T-cell (primary cell): ENCODE results near the gene JAKMIP3. TPM values are rescaled to one million over a fixed set of nuclear protein-coding genes. Genes with fewer than 3 reads are reported as not detected.
"Not testable (repeated sequence)": the region's sequence is repeated elsewhere in the genome, so short reads cannot be mapped to it uniquely, and the experiment has no call there.

Experiments used
- ATAC-seq, 4 experiments: fragments of 200-7000 bp in 3 of 4; fragments of 150-1000 bp in 1 of 4; cut with Tn5 transposase; replicated peaks in 1 of 4; 1 replicate in 3 of 4; 2 replicates in 1 of 4; pipeline ENCODE4 v1.10.0; 2021; ENCODE audit warnings: moderate library complexity in 3 of 4, mild to moderate bottlenecking in 2 of 4, moderate number of reproducible peaks in 1 of 4
- CTCF ChIA-PET, 2 donors: fragments of 300-600 bp; sonication (Branson Sonifier 250); formaldehyde crosslinking; loops; one replicate each; lab custom pipeline; 2022; ENCODE audit warnings: antibody characterized with exemption in 2 of 2; lab: Charles Lee
- POLR2A ChIA-PET, 2 donors: fragments of 300-600 bp; sonication (Branson Sonifier 250); formaldehyde crosslinking; loops; one replicate each; lab custom pipeline; 2022; ENCODE audit warnings: antibody characterized with exemption in 2 of 2; lab: Charles Lee
- DNase-seq, 35 experiments: peaks; one replicate each; pipeline versions ENCODE4 v3.0.0 to v3.0.0-alpha.2; 2013 to 2023
- H3K27ac ChIP-seq: one replicate; pipeline ENCODE4 v1.5.1; 2013; ENCODE audit warnings: low read length
- H3K27me3 ChIP-seq, 2 experiments: replicated peaks in 1 of 2; 1 replicate in 1 of 2; 2 replicates in 1 of 2; pipeline versions ENCODE4 v1.6.1 to v1.7.0; 2013; ENCODE audit warnings: low read length in 1 of 2, mixed read lengths in 1 of 2; ENCODE audit not compliant: control insufficient read depth in 2 of 2, insufficient read depth in 2 of 2; ENCODE audit errors: extremely low read depth in 1 of 2
- H3K36me3 ChIP-seq, 2 donors: 1 replicate in 1 of 2; 2 replicates in 1 of 2; pipeline versions ENCODE4 v1.6.1 to v1.7.0; 2013; ENCODE audit warnings: low read length in 1 of 2; ENCODE audit not compliant: control insufficient read depth in 2 of 2, insufficient read depth in 1 of 2; ENCODE audit errors: extremely low read depth in 1 of 2
- H3K4me1 ChIP-seq, 2 experiments: 1 replicate in 1 of 2; 2 replicates in 1 of 2; pipeline versions ENCODE4 v1.6.1 to v1.7.0; 2013; ENCODE audit warnings: low read length in 2 of 2, mixed read lengths in 1 of 2; ENCODE audit not compliant: insufficient read depth in 2 of 2, control insufficient read depth in 1 of 2; ENCODE audit errors: extremely low read depth in 1 of 2
- H3K4me3 ChIP-seq, 2 donors: 1 replicate in 1 of 2; 2 replicates in 1 of 2; pipeline versions ENCODE4 v1.5.1 to v1.7.0; 2013; ENCODE audit warnings: mild to moderate bottlenecking in 2 of 2, low read length in 1 of 2, moderate library complexity in 1 of 2; ENCODE audit not compliant: control insufficient read depth in 1 of 2; ENCODE audit errors: extremely low read depth in 1 of 2
- H3K9me3 ChIP-seq: 2 replicates; pipeline ENCODE4 v1.7.0; 2013
- H3K27ac Mint-ChIP-seq, 2 donors: one replicate each; pipeline ENCODE4 v1.8.0; 2020 to 2021; ENCODE audit warnings: mild to moderate bottlenecking in 2 of 2, mixed read lengths in 2 of 2
- H3K27me3 Mint-ChIP-seq, 2 donors: one replicate each; pipeline ENCODE4 v1.8.0; 2021 to 2022; ENCODE audit warnings: mixed read lengths in 2 of 2
- H3K36me3 Mint-ChIP-seq: one replicate; pipeline ENCODE4 v1.8.0; 2021; ENCODE audit warnings: mixed read lengths
- H3K4me1 Mint-ChIP-seq, 3 donors: one replicate each; pipeline ENCODE4 v1.8.0; 2020 to 2022; ENCODE audit warnings: mixed read lengths in 3 of 3, mild to moderate bottlenecking in 1 of 3
- H3K4me3 Mint-ChIP-seq, 3 donors: one replicate each; pipeline ENCODE4 v1.8.0; 2020 to 2022; ENCODE audit warnings: mild to moderate bottlenecking in 3 of 3, mixed read lengths in 3 of 3, moderate library complexity in 3 of 3
- H3K9me3 Mint-ChIP-seq, 3 donors: one replicate each; pipeline ENCODE4 v1.8.0; 2020 to 2022; ENCODE audit warnings: mixed read lengths in 3 of 3
- WGBS: methylation state at CpG from one replicate; pipeline ENCODE4 v1.1.5; 2013; ENCODE audit warnings: missing lambda C conversion rate; ENCODE audit not compliant: insufficient coverage; 5-methylcytosine and 5-hydroxymethylcytosine counted together
- total RNA-seq, 35 experiments: library from RNA in 6 of 35; stranded (reverse) in 6 of 35; fragments of 120-200 nt in 1 of 35; gene quantifications; one replicate each; pipeline versions ENCODE4 v1.2.1 to v1.2.4 and lab custom pipeline; 2013 to 2026

The JAKMIP3 gene
- total RNA-seq, 5 donors from 2014 or later (not counting 1 experiment from before 2014, with no cell fraction given), result 0.32 to 0.98 (median 0.50) TPM

GRCh38 chr10:132075909-132076577 lies 10.3 kb downstream of the JAKMIP3 start:
- no peak for DNase-seq
- H3K27me3 Mint-ChIP-seq, result peaks cover 27% of the 10 kb centered on the region in 2 donors
- CTCF ChIA-PET, result no interaction called here

GRCh38 chr10:132076578-132077081 lies 10.9 kb downstream of the JAKMIP3 start:
- DNase-seq, result no peak
- Histone ChIP-seq H3K4me3 (no peak overlapping the region), H3K4me1 (no peaks in the 10 kb centered on the region), H3K27me3 (peaks cover 0 to 19% of the 10 kb centered on the region in 2 experiments), H3K27ac (no peak overlapping the region), H3K9me3 (no peaks in the 10 kb centered on the region), H3K36me3 (no peaks in the 10 kb centered on the region)
- WGBS, result 89% methylated on average over 17 of the region's 19 CpGs
- Mint-ChIP-seq H3K36me3 (no peaks in the 10 kb centered on the region), H3K4me1 (no peaks in the 10 kb centered on the region), H3K9me3 (peaks cover 0 to 5% (median 0%) of the 10 kb centered on the region in 3 donors), H3K27ac (no peak overlapping the region), H3K27me3 (peaks cover 27 to 31% of the 10 kb centered on the region in 2 donors), H3K4me3 (no peak overlapping the region)
- CTCF ChIA-PET, result no interaction called here
- POLR2A ChIA-PET, result no interaction called here
- ATAC-seq, result no peak

More at GRCh38 chr10:132075909-132076577, 10.3 kb downstream of the JAKMIP3 start:
- no peak overlapping the region for H3K4me3 Mint-ChIP-seq
- H3K4me1 ChIP-seq, result no peaks in the 10 kb centered on the region
- H3K36me3 ChIP-seq, result no peaks in the 10 kb centered on the region
- ATAC-seq, result no peak
- H3K9me3 ChIP-seq, result no peaks in the 10 kb centered on the region
- H3K4me3 ChIP-seq, result no peak overlapping the region
- no peak overlapping the region for H3K27ac ChIP-seq
- H3K36me3 Mint-ChIP-seq, result no peaks in the 10 kb centered on the region
- H3K4me1 Mint-ChIP-seq, result no peaks in the 10 kb centered on the region
- 73% methylated on average over 16 of the region's 17 CpGs for WGBS
- peaks cover 0 to 15% of the 10 kb centered on the region in 2 experiments for H3K27me3 ChIP-seq
- POLR2A ChIA-PET, result no interaction called here
- no peak overlapping the region for H3K27ac Mint-ChIP-seq
- peaks cover 0 to 5% (median 0%) of the 10 kb centered on the region in 3 donors for H3K9me3 Mint-ChIP-seq

- ATAC-seq (no peak), DNase-seq (no peak)
- CTCF ChIA-PET, result no interaction called here
- Mint-ChIP-seq H3K4me1 (no peaks in the 10 kb centered on the region), H3K27me3 (peaks cover 27 to 33% of the 10 kb centered on the region in 2 donors), H3K36me3 (no peaks in the 10 kb centered on the region), H3K9me3 (peaks cover 0 to 5% (median 0%) of the 10 kb centered on the region in 3 donors), H3K4me3 (no peak overlapping the region), H3K27ac (no peak overlapping the region)
- Histone ChIP-seq H3K27ac (no peak overlapping the region), H3K4me1 (no peaks in the 10 kb centered on the region), H3K27me3 (peaks cover 0 to 19% of the 10 kb centered on the region in 2 experiments), H3K4me3 (no peak overlapping the region), H3K36me3 (no peaks in the 10 kb centered on the region), H3K9me3 (no peaks in the 10 kb centered on the region)
- WGBS, result 53% methylated on average over 6 of the region's 9 CpGs
- POLR2A ChIA-PET, result no interaction called here
These were observed 11.3 kb downstream of the JAKMIP3 start for GRCh38 chr10:132077091-132077490.

- H3K36me3 ChIP-seq, result no peaks in the 10 kb centered on the region
- H3K9me3 ChIP-seq, result no peaks in the 10 kb centered on the region
- H3K36me3 Mint-ChIP-seq, result no peaks in the 10 kb centered on the region
- H3K27me3 ChIP-seq, result peaks cover 0 to 17% of the 10 kb centered on the region in 2 experiments
- ATAC-seq (no peak), DNase-seq (no peak)
- no peaks in the 10 kb centered on the region for H3K4me1 ChIP-seq
- no peak overlapping the region for H3K4me3 Mint-ChIP-seq
- H3K27ac ChIP-seq, result no peak overlapping the region
- H3K4me3 ChIP-seq, result no peak overlapping the region
- CTCF ChIA-PET, result no interaction called here
- H3K9me3 Mint-ChIP-seq, result peaks cover 0 to 4% (median 0%) of the 10 kb centered on the region in 3 donors
- 70% methylated on average over 19 of the region's 30 CpGs for WGBS
- H3K27me3 Mint-ChIP-seq, result peaks cover 21 to 42% of the 10 kb centered on the region in 2 donors
- POLR2A ChIA-PET, result no interaction called here
- H3K4me1 Mint-ChIP-seq, result no peaks in the 10 kb centered on the region
- H3K27ac Mint-ChIP-seq, result no peak overlapping the region
These were observed 13.1 kb downstream of the JAKMIP3 start for GRCh38 chr10:132078746-132079345.

- DNase-seq, result not testable (repeated sequence)
These were observed 18.6 kb downstream of the JAKMIP3 start for GRCh38 chr10:132084384-132084783.

GRCh38 chr10:132093236-132093635 lies 27.5 kb downstream of the JAKMIP3 start:
- not testable (repeated sequence) for H3K36me3 ChIP-seq, H3K27ac ChIP-seq, H3K4me3 Mint-ChIP-seq, DNase-seq, H3K4me3 ChIP-seq, H3K9me3 ChIP-seq, H3K4me1 ChIP-seq, H3K36me3 Mint-ChIP-seq, H3K9me3 Mint-ChIP-seq, ATAC-seq, H3K4me1 Mint-ChIP-seq, H3K27ac Mint-ChIP-seq
- H3K27me3 Mint-ChIP-seq, result peaks cover 39 to 49% of the 10 kb centered on the region in 2 donors
- POLR2A ChIA-PET, result interaction anchor here in 1 of 2 donors (0.7 kb wide), 1 partner anchor 576 kb away, joined by 3 read pairs; no protein-coding TSS in a partner anchor
- CTCF ChIA-PET, result interaction anchor here in 1 of 2 donors (0.7 kb wide), 1 partner anchor 126 kb away, joined by 4 read pairs; no protein-coding TSS in a partner anchor
- H3K27me3 ChIP-seq, result peaks cover 0 to 31% of the 10 kb centered on the region in 2 experiments
- WGBS, result 48% methylated on average over 2 of the region's 10 CpGs

More at GRCh38 chr10:132084384-132084783, 18.6 kb downstream of the JAKMIP3 start:
- H3K9me3 Mint-ChIP-seq, H3K27ac ChIP-seq, H3K4me3 Mint-ChIP-seq, H3K27me3 ChIP-seq, H3K36me3 ChIP-seq, H3K36me3 Mint-ChIP-seq, H3K4me3 ChIP-seq, H3K9me3 ChIP-seq, H3K4me1 ChIP-seq, POLR2A ChIA-PET, H3K27ac Mint-ChIP-seq, CTCF ChIA-PET, H3K4me1 Mint-ChIP-seq, ATAC-seq: not testable (repeated sequence)
- H3K27me3 Mint-ChIP-seq, result peaks cover 16 to 38% of the 10 kb centered on the region in 2 donors
- no CpG with 5 or more reads among the region's 2 CpGs for WGBS
